Fibroblast of skin of abdomen (primary cell): ENCODE data around the gene CD226. TPM values are rescaled to one million over a fixed set of nuclear protein-coding genes. Genes with fewer than 3 reads are reported as not detected.
A peak's percentile ranks its signal among the peaks of the same experiment; 100 is the strongest.
"Not testable (repeated sequence)": the region's sequence is repeated elsewhere in the genome, so short reads cannot be mapped to it uniquely, and the experiment has no call there.

Experiments
- DNase-seq: peaks from one replicate; pipeline ENCODE4 v3.0.0-alpha.2; 2013
- polyA plus RNA-seq, 2 experiments: library from polyadenylated mRNA; unstranded; fragments of 120-200 nt; gene quantifications; one replicate each; pipeline ENCODE4 v1.2.1, GENCODE V29; 2013; ENCODE audit not compliant: insufficient read length in 2 of 2

CD226 gene
- 0.33 TPM for polyA plus RNA-seq (2013, experiment 1 of 2; ENCODE audit: insufficient read length)
- polyA plus RNA-seq (2013, experiment 2 of 2; ENCODE audit: insufficient read length) = 0.40 TPM

DNA sequence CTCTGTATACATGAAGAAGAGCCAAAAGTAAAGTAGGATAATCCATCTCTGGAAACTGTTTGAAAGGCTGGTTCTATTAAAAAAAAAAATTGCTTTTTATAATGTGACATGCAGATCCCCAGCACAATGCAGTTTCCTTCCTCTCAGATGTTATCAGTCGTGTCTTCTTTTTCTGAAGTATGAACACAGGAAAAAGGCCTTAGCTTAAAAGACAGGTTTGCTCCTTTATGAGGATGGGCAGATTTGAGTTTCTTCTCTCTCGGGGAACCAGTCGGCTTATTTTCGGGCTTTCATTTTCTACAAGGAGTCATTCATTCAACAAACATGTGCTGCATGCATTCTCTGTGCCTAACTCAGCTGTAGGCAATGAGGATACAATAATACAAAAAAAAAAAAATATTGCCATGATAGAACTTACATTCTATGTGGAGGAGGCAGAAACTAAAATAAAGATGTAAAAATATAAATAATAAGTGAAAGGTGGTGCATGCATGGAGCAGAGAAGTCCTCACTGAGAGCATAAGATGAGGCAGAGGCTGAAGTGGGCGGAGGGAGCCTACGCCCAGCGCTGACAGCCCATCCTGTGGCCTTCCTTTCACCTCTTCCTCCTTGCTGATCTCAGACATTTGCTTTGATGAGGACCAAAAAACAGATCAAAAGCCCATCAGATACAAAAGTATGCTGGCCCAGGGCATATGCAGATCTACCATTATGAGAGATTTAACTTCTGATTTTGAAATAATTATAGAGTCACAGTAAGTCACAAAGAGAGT, at the start of gene CD226:
CD226 (minus strand) TSS at position 513 of the 773 bp plus-strand sequence; CDS start at position 46, 467 bp downstream.
- DNase-seq = no peak

DNA sequence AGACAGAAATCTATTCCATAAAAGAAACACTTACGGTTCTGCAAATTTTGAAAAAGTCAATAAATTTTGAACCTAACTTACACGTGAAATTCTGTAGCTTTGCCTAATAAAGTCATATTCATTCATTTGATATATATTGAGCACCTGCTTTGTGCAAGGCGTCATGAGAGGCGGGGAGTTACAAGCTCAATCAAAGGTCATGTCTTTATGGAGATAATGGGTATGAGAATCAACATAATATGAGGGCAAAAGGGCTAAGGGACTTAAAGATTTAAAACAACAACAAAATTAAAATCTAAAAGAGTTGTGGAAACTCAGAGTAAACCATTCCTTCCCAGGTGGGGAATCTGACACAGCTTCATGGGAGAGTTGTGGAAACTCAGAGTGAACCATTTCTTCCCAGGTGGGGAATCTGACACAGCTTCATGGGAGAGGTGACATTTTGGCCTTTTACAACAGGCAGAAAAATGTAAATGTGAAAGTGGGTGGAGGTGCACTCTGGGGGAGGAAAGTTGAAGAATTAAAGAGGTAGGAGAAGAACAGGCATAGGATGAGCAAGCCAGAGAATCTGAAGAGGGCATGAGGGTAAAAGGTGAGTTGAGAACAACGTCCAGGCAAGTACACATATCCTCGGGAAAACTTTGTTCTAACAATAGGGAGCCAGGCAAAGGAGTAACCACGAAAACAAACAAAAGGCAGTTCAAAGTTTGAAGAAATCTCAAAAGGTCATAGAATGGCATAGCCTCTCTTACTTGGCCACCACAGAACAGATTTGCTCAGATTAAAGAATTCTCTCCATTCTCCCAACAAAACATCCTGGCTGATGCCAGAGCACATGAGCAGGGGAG, 49.5 kb upstream of the CD226 start:
- no peak for DNase-seq

- DNase-seq = no peak
Measured at GRCh38 chr18:69996417-69996816, 48.7 kb upstream of the CD226 start.

DNA sequence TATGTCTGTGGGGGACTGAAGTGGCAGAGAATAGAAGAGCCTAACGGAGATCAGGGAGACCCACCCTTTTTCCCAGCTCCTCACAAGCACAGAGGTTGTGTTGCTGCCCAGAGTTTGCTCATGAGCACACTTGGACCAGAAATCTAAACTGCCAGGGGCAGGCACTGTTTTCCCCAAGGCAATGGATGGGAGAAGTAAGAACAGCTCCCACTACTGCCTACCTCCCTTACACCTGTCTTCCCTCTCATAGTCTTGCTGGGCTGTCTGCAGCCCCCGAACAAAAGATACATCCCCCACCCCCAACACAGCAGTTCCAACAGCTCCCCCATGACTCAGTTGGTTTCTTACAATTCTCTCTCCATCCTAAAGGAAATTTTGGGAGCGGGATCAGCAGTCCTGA, 48.1 kb upstream of the CD226 start:
- DNase-seq = no peak

DNA sequence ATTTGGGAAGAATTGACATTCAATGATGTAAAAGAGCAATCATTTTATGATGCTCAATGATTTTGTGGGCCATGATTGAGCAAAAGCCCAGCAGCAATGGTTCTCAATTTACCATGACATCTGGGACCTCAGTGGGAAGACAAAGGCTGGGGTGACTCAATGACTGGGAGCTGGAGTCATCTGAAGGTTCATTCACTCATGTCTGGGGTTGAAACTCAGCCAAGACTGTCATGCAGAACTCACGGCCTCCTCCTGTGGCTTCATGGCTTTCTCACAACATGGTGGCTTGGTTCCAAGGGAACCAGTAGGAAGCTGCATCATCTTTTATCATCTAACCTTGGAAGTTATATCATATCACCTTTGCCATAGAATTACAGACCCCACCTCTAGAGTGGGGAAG, 45.1 kb upstream of the CD226 start:
- peak; percentile 38 for DNase-seq

DNA sequence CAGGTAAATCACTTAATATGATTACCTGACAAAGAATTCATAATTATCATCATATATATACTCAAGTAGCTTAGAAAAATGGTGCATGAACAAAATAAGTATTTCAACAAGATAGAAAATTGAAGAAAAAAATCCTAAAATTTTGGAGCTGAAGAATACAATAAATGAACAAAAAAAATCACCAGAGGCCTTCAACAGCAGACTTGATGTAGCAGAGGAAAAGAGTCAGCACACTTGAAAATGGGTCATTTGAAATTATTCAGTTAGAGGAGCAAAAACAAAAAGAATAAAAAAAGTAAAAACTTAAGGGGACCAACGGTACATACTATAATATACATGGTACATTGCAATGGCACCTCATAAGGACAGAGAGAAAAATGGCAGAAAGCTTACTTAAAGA, 40.2 kb upstream of the CD226 start:
- DNase-seq = no peak

DNA sequence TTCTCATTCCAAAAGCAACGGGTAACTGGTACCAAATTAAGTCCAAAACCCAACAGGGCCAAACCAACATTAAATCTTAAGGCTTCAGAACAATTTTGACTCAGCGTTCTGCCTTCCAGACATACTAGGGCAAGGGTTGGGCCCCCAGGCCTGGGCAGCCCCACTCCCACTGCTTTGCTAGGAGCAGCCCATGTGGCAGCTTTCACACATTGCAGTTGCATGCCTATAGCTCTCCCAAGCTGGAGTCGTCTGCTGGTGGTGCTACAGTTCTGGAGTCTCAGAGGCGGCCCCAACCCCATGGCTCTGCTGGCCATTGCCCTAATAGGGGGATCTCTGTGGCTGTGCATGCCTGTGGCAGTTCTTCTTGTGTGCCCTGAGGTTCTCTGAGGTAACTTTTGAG, 37.6 kb upstream of the CD226 start:
- DNase-seq = no peak

DNA sequence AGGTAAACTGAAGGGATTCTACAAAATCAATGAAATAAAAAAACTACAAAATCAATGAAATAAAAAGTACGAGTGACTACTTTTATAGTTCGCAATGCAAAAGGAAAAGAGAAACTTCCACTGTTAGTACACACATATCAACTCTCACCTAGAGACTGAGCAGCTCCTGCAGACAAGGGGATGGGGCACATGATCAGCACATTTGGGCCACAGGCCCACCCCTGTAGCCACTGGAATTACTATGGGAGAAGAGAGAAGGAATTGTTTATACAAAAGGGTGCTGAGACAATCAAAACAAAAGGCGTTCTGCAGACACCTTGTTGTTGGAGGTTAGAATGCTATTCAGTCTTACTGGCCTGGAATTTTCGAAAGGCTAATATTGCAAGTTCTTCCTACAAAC, 34.7 kb upstream of the CD226 start:
- no peak for DNase-seq

- no peak for DNase-seq
Measured at GRCh38 chr18:69981948-69982347, 34.3 kb upstream of the CD226 start.

- DNase-seq = no peak
Measured at GRCh38 chr18:69980982-69981804, 33.5 kb upstream of the CD226 start.

DNA sequence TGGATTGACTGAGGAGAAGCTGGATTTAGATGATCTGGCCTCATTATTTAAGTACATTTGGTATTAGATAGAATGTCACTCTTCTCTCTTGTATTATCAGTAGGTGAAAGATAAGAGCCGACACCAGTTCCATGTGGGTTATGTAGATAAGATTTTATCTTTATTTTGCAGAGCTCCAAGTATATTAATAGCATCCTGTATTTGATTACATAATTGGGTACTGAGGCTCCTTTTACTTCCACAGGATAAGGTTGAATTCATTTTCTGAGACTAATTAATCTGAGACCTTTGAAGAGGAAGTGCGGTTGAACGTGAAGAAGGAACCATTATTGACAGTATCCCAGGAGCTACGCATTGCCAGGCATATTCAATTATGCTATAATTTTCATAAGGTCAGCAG, 32.8 kb upstream of the CD226 start:
- DNase-seq = no peak

DNA sequence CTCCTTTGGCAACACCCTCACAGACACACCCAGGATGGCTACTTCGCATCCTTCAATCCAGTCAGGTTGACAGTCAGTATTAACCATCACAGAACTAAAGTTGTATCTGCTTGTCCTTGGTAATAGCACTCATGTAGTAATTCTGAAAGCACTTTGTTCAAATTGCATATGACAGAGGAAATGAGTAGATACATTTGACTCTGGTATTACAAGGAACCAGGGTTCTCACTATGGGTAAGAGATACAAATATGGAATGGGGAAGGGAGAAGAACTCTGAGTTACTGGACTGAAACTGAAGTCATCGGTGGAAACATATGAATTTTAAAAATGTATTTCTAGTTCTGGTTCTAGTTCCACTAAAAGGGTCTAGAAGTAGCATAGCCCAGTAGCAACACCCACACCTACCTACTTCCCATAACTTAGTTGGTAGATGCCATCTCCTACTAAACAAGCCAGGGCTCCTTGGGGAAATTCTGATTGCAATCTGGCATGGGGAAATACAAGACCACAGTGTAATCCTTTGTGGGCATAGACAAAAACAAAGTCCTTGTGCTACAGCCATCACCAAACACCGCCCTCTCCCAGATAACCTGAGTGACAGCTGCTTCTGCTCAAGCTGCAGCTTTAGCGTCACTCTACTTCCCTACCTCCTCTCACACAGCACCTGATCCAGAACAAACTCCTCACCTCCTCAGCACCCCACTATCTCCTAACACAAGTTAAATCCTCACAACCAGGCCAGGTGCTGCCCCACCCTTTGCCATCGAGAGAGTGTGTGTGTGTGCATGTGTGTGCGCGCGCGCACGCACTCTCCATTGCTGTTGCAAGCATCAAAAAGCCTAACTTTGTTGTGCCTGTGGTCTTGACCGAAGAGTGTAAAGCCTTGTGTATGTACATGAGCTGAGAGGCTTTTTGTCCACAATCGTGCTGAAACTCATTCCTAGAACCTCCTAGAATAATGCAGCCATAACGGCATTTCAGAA, 31.4 kb upstream of the CD226 start:
- no peak for DNase-seq

GRCh38 chr18:69975294-69975693, 27.6 kb upstream of the CD226 start:
- DNase-seq = not testable (repeated sequence)

GRCh38 chr18:69974365-69974764, 26.7 kb upstream of the CD226 start:
- DNase-seq = peak; percentile 35

GRCh38 chr18:69969491-69969890, 21.8 kb upstream of the CD226 start:
- DNase-seq = peak; percentile 12

- DNase-seq = no peak
Measured at GRCh38 chr18:69968039-69968438, 20.4 kb upstream of the CD226 start.

GRCh38 chr18:69963196-69963595, 15.5 kb upstream of the CD226 start:
- no peak for DNase-seq

GRCh38 chr18:69961718-69962117, 14.0 kb upstream of the CD226 start:
- DNase-seq = no peak

- DNase-seq = no peak
Measured at GRCh38 chr18:69958422-69958821, 10.7 kb upstream of the CD226 start.

DNA sequence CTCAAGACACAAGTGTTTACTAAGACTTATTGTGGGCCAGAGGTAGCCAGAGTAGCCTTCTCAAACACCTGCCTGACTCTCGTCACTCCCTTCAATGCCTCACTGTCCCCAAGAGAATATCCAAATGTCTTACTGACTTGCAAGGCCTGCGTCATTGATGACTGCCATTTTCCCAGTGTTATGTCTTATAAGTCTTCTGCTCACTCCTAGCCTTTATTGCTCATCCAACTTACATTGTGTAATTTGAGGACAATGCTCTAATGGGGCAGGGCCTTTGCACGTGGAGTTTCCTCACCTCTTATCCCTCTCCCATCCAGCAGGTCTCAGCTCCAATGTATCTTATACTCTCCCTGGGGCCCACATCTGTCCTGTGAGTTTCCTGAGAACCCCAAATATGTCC, 10.1 kb upstream of the CD226 start:
- no peak for DNase-seq
